Measurements from ENCODE around the gene OLFML2B.

OLFML2B gene

DNA sequence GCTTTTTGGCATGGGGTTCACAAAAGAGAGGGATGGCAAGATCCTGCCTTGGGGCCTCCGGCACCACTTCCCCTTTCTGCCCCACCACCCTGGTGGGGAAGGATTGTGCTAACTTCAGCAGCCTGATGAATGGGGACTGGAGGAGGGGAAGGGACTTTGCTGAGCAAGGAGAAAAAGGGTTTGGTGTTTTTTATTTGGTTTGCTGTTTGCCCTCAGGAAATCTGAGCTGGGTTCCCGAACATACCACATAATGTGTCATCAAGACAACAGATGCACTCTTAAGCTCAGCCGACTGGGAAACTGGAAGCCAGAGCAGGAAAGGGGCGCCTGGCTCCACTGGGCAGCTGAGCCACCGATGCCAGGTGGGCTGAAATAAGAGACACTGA, 19.8 kb downstream of the OLFML2B start:
- no peak for DNase-seq

DNA sequence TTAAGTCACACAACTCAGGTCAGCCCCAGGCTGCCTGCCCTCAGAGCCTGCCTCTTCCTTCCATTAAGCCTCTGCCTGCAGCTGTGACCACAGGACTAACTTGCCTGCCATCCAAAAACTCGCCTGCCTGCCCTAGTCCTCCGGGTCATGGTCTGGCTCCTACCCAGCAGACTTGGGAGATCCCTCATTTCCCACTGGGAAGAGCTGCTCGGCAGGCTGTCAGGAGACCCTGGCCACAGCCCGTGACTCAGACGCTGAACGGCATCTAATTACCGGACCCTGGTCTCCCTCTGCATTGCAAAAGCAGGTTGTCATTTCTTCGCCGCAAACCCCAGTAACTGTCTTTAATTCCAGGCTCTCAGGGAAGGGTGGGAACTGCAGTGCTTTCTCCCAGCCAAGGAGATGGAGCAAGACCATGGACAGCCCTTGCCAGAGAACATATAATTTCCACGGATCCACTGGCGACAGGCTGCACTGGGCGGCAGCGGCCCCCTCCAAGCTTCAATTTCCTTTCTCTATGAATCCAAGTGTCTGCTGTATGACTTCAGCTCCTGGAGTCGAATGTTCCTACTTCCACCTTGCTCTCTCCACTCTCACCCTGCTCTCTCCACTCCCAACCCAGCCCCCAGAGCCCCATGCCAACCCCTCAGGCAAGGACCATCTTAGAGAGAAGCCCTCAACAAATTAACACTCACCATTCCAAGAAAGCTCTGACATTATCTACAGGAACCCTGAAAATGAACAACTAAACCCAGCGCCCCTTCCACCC, 20.4 kb downstream of the OLFML2B start:
- DNase-seq, result no peak

DNA sequence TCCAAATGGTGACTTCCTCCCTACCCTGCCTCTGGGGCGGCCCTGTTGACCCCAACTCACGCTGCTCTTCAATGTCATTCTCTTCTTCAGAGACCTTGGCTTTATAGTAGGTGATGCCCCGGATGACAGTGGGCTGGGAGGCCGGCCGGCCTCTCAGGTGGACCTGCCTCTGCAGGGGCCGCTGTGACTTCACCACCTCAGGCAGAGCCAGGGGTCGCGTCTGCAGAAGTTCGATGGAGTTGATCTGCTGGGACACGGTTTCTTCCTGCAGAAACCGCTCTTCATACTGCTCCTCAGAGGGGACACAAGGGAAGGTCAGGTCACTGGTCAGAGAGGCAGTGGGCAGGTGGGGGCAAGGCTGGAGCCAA, 23.6 kb downstream of the OLFML2B start:
- DNase-seq, result no peak

- DNase-seq, result no peak
Measured at GRCh38 chr1:161999301-162000052, 24.2 kb downstream of the OLFML2B start.

DNA sequence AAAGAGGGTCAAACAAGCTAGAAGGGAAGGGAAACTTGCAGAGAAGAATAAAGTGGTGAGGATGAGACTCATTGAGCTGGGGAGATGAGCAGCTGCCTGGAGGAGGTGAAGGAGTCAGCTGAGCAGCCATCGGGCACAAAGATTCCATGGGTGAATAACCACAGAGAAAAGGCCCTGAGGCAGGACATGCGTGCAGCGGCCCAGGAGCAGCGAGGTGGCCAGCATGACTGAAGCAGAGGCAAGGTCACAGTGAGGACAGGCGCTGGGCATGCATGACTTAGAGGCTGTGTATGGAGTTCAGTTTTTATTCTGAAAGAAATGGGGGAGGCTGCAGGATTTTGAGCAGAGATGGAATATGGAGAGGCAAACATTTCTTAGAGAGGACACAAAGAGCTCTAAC, 24.9 kb downstream of the OLFML2B start:
- no peak for DNase-seq

GRCh38 chr1:161997152-161997551, 26.5 kb downstream of the OLFML2B start:
- no peak for DNase-seq

GRCh38 chr1:161994175-161994668, 29.4 kb downstream of the OLFML2B start:
- no peak for DNase-seq

GRCh38 chr1:161993576-161993975, 30.1 kb downstream of the OLFML2B start:
- no peak for DNase-seq

DNA sequence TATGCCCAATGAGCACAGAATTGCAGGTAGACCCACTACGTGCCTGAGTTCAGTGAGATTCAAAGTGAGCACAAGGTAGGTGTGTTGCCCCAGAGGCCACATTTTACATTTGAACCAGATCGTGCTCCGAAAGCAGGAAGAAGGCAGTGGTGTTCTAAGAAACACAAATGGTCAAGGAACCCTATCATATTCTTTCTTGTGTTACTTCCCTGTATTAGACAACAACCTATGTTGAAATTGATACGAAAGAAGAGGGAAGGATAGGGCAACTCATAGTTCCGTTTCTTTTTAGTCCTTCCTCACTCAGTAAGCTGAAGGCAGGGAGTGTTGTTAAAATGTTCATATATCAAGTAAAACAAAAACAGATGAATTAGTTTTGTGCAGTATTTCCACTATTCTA, 33.9 kb downstream of the OLFML2B start:
- DNase-seq, result no peak

DNA sequence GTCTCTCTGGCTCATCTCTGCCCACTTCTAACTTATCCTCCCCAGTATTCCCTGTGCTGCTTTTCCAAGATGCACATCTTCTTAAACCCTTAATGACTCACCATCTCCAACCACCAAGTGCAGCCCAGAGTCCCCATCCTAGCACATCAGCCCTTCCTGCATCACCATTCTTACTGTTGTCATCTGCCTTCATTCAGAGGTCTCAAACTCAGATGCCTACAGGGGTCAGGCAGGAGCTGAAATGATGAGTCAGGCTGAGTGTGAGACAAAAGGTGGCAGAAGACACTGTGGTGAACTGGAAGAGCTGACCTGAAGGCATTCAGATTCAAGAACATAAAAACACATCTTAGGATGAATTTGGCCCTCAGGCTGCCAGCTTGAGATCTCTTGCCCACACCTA, 34.6 kb downstream of the OLFML2B start:
- no peak for DNase-seq

DNA sequence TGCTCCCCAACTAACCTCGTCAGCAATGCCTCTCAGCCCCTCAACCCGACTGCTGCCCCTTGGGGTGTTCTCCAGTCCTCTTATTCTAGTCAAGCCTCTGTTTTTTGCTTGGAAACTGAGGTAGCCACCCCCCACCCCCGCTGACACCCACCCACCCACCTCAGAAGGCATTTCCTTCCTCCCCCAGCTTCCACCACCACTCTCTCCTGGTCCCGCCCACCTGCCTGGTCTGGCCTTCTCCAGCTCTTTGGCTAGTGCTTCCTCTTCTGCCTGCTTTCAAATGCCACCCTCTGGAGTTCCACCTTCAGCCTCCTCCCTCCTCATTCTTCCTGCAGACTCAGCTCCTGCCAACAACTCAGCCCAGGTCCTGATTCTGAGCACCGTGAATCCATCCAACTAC, 35.3 kb downstream of the OLFML2B start:
- no peak for DNase-seq

GRCh38 chr1:161987872-161988271, 35.8 kb downstream of the OLFML2B start:
- no peak for DNase-seq

- DNase-seq, result no peak
Measured at GRCh38 chr1:161987303-161987702, 36.4 kb downstream of the OLFML2B start.

DNA sequence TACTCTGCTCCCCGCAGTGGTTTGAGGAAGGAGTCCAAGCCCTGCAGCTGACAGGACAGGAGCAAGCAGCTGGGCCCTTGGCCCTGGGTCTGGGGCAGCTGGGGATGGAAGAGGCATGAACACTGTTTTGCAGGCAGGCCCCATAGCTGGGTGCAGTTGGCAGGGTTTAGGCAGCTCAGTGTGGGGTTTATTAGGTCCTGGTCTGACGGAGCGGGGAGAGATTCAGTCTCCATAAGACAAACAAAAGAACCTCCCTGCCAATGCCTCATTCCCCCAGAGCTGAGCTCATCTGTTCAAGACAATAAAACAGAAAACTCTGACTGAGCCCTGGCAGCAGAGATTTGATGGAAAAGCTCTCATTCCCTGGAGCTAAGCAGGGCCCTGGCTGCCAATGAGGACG, 37.3 kb downstream of the OLFML2B start:
- DNase-seq, result no peak

- DNase-seq, result no peak
Measured at GRCh38 chr1:161985301-161985822, 38.3 kb downstream of the OLFML2B start.

- no peak for DNase-seq
Measured at GRCh38 chr1:161983725-161984124, 39.9 kb downstream of the OLFML2B start.

DNA sequence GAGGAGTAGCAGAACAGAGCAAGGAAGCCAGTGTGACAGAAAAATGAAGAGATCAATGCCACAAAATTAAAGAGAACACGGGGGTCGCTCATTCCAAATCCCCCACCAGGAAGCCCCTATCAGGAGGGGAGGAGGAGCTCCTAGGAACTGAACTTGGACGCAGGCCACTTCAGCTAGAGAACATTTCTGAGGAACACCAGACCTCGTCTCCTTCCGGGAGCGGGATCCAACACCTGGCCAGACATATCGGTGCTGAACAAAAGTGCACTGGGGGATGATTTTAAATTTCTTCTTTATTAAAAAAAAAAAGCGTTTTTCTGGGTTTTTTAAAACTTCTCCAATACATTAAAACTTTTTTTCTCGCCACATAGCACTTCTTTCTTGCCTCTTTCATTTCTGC, 40.8 kb downstream of the OLFML2B start:
- DNase-seq, result no peak

- no peak for DNase-seq
Measured at GRCh38 chr1:161982507-161982895, 41.2 kb downstream of the OLFML2B start.

DNA sequence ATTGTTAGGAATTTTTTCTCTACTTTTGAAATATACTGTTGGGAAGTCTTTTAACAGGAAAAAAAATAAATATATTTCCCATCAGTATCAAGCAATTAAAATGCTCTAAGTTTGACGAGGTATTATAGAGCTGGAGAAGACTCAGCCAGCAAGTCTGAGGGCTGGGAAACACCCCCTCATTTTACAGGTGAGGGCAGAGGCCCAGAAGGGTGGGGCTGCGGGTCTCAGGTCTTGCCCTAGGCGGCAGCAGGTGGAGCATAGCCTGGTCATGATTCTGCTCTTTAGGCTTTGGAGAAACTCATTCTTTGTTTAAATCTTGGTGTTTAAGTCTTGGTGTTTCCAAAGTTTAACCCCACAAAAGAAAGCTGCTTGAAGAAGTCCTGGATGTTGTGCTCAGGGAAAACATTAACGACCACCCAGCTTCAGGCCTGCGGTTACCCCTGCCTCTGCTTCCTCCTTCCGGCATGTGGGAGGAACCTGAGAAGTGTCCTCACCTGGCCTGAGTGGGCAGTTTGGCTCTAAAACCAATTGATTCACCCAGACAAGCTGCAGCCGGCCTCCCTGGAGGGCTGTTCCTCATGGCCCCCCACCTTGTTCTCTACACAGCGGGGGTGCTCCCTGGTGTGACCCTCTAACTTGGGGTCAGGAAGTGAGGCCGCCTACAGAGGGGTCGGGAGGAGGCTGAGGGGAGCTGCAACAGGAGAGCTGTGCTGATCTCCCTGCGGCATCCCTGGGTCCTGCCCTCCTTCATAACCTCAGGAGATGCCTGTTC, 41.7 kb downstream of the OLFML2B start:
- DNase-seq, result no peak

GRCh38 chr1:161981126-161981525, 42.5 kb downstream of the OLFML2B start:
- no peak for DNase-seq

- DNase-seq, result no peak
Measured at GRCh38 chr1:161978011-161978790, 45.5 kb downstream of the OLFML2B start.
